ENCODE data around the gene FMNL2.

FMNL2 gene

GRCh38 chr2:152657043-152657442 lies 322.1 kb downstream of the FMNL2 start:
- TF ChIP-seq CTCF (IDR thresholded peaks at IDR 0.05; ENCODE audit: low read depth, low read length, missing control alignments): no peak
- H3K4me3 ChIP-seq (ENCODE audit: low read depth, low read length): no peak overlapping the region
- no peak for DNase-seq (ENCODE audit: low read depth)
- in situ Hi-C loops (cut with HindIII; ENCODE audit: low sequenced_read_pairs): no loop called here

GRCh38 chr2:152658221-152658620 lies 323.2 kb downstream of the FMNL2 start:
- DNase-seq (ENCODE audit: low read depth): no peak
- in situ Hi-C loops (cut with HindIII; ENCODE audit: low sequenced_read_pairs): no loop called here
- TF ChIP-seq CTCF (IDR thresholded peaks at IDR 0.05; ENCODE audit: low read depth, low read length, missing control alignments): no peak
- no peak overlapping the region for H3K4me3 ChIP-seq (ENCODE audit: low read depth, low read length)

GRCh38 chr2:152661076-152661475 lies 326.1 kb downstream of the FMNL2 start:
- no peak overlapping the region for H3K4me3 ChIP-seq (ENCODE audit: low read depth, low read length)
- DNase-seq (ENCODE audit: low read depth): no peak
- in situ Hi-C loops (cut with HindIII; ENCODE audit: low sequenced_read_pairs): no loop called here
- TF ChIP-seq CTCF (IDR thresholded peaks at IDR 0.05; ENCODE audit: low read depth, low read length, missing control alignments): no peak

- H3K4me3 ChIP-seq (ENCODE audit: low read depth, low read length): no peak overlapping the region
- in situ Hi-C loops (cut with HindIII; ENCODE audit: low sequenced_read_pairs): no loop called here
Observed at GRCh38 chr2:152664725-152665124, 329.8 kb downstream of the FMNL2 start.

GRCh38 chr2:152674334-152674733 lies 339.4 kb downstream of the FMNL2 start:
- TF ChIP-seq CTCF (IDR thresholded peaks at IDR 0.05; ENCODE audit: low read depth, low read length, missing control alignments): no peak
- DNase-seq (ENCODE audit: low read depth): no peak
- in situ Hi-C loops (cut with HindIII; ENCODE audit: low sequenced_read_pairs): no loop called here
- no peak overlapping the region for H3K4me3 ChIP-seq (ENCODE audit: low read depth, low read length)

More at GRCh38 chr2:152664725-152665124, 329.8 kb downstream of the FMNL2 start:
- TF ChIP-seq CTCF (IDR thresholded peaks at IDR 0.05; ENCODE audit: low read depth, low read length, missing control alignments): no peak
- DNase-seq (ENCODE audit: low read depth): no peak

- H3K4me3 ChIP-seq (ENCODE audit: low read depth, low read length): no peak overlapping the region
- DNase-seq (ENCODE audit: low read depth): no peak
- in situ Hi-C loops (cut with HindIII; ENCODE audit: low sequenced_read_pairs): no loop called here
- TF ChIP-seq CTCF (IDR thresholded peaks at IDR 0.05; ENCODE audit: low read depth, low read length, missing control alignments): no peak
Observed at GRCh38 chr2:152676461-152676860, 341.5 kb downstream of the FMNL2 start.

GRCh38 chr2:152678808-152679207 lies 343.8 kb downstream of the FMNL2 start:
- no peak for DNase-seq (ENCODE audit: low read depth)
- H3K4me3 ChIP-seq (ENCODE audit: low read depth, low read length): no peak overlapping the region
- TF ChIP-seq CTCF (IDR thresholded peaks at IDR 0.05; ENCODE audit: low read depth, low read length, missing control alignments): no peak
- in situ Hi-C loops (cut with HindIII; ENCODE audit: low sequenced_read_pairs): no loop called here
